GM21390 (cell line): ENCODE results near the gene OR4K2.
"Not testable (repeated sequence)": the region's sequence is repeated elsewhere in the genome, so short reads cannot be mapped to it uniquely, and the experiment has no call there.

ENCODE experiments used
- ATAC-seq: cut with Tn5 transposase; IDR thresholded peaks from one replicate; pipeline ENCODE4 v1.9.1; 2021; ENCODE audit not compliant: unreplicated experiment

Gene OR4K2, protein sequence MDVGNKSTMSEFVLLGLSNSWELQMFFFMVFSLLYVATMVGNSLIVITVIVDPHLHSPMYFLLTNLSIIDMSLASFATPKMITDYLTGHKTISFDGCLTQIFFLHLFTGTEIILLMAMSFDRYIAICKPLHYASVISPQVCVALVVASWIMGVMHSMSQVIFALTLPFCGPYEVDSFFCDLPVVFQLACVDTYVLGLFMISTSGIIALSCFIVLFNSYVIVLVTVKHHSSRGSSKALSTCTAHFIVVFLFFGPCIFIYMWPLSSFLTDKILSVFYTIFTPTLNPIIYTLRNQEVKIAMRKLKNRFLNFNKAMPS

DNA sequence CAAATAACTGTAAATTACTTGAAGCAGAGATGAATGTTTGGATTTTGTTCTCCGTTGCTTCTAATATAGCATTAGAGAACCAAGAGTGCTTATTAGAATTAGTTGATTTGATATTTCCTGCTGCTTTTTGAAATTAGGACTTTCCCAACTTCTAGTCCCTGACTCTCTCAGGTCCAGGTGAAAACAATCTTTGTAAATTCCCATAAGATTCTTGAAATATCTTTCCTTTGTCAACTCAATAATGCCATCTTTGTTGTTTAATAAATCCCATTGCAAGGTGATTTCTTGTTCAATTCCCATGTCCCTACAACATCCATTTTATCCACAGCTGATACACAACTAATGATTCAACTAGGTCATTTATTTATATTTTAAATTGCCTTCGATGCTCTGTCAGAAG lies at the start of gene OR4K2:
OR4K2 (plus strand) TSS at position 301 of the 400 bp plus-strand sequence. CDS start 1,126 bp downstream, outside the sequence.
- no peak for ATAC-seq

DNA sequence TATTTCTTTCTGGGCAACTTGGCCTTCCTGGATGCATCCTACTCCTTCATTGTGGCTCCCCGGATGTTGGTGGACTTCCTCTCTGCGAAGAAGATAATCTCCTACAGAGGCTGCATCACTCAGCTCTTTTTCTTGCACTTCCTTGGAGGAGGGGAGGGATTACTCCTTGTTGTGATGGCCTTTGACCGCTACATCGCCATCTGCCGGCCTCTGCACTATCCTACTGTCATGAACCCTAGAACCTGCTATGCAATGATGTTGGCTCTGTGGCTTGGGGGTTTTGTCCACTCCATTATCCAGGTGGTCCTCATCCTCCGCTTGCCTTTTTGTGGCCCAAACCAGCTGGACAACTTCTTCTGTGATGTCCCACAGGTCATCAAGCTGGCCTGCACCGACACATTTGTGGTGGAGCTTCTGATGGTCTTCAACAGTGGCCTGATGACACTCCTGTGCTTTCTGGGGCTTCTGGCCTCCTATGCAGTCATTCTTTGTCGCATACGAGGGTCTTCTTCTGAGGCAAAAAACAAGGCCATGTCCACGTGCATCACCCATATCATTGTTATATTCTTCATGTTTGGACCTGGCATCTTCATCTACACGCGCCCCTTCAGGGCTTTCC lies 47.2 kb upstream of the OR4K2 start:
- ATAC-seq = not testable (repeated sequence)

DNA sequence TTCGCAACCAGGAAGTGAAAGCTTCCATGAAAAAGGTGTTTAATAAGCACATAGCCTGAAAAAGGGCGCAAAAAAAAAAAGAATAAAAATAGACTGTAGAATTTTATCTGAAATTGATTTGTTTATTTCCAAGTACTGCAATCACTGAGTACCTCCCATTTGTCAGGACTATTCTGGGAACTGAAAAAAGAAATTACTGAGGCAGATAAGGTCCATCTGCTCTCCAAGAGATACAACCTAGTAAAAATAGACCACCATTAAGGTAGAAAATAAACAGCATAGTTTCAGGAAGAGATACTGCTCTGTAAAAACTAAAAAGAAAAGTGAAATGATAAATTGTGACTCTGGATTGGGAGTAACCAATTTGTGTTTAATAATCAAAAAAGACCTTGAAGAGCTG lies 46.6 kb upstream of the OR4K2 start:
- ATAC-seq = no peak

DNA sequence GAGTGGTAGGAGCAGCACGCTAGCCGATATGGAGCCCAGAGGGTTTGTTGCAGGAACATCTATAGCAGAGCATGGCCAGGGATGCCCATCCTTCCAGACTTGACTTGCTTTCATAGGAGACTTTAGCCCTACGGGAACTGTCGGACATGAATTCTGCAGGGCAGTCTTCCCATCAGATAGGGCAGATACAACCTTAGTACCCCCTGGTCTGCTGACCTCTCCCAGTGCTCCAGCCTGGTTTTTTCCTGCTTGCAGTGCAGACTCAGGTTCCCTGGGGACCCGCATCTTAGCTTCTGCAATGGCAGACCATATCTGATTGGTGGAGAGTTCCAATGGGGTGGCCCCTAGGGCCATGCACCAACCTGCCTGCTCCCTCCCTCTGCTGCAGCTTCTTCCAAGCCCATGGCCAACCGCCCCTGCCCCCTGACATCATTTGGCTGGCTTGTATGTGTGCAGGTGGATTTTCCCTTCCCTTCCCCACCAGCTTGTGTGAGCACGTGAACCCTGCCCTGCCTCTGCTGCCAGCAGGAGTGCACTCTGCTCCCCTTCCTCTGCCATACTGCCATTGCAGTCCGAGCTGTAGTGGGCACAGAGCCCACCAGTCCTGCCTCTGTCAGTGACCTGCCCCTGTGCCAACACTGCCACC lies 40.6 kb upstream of the OR4K2 start:
- ATAC-seq = not testable (repeated sequence)

DNA sequence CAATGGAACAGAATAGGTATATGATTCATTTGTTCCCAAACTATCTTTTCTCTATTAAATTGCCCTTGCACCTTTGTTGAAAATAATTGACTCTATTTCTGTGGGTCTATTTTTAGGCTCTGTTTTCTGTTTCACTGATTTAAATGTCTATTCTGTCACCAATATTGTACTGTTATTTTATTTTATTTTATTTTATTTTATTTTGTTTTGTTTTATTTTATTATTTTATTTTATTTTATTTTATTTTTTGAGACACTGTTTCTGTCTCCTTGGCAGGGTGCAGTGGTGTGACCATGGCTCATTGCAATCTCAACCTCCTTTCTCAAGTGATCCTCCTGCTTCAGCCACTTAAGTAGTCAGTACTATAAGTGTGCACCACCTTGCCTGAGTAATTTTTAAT lies 36.5 kb upstream of the OR4K2 start:
- no peak for ATAC-seq

DNA sequence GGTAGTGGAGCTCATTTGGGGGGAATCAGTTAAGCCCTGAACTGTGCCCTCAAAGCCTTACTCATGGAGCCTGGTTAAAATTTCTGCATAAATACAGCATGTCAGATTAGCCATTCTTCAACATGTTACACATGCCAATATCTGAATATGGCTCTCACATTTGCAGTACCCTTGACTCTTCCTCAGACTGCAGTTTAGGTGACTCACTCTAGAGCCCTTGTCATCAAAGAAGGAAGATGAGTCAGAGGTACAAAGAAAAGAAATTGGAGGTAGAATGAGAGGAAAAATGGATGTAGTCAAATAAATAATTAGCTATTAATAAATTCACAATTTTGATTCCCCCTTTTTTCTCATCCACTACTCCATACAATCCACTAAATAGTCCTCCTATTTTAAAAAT lies 23.6 kb upstream of the OR4K2 start:
- no peak for ATAC-seq

DNA sequence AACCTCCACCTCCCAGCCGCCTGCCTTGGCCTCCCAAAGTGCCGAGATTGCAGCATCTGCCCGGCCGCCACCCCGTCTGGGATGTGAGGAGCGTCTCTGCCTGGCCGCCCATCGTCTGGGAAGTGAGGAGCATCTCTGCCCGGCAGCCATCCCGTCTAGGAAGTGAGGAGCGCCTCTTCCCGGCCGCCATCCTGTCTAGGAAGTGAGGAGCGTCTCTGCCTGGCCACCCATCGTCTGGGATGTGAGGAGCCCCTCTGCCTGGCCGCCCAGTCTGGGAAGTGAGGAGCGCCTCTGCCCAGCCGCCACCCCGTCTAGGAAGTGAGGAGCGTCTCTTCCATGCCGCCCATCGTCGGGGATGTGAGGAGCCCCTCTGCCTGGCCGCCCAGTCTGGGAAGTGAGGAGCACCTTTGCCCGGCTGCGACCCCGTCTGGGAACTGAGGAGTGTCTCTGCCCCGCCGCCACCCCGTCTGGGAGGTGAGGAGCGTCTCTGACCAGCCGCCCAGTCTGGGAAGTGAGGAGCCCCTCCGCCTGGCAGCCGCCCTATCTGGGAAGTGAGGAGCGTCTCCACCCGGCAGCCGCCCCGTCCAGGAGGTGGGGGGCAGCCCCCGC lies 8.8 kb upstream of the OR4K2 start:
- not testable (repeated sequence) for ATAC-seq

DNA sequence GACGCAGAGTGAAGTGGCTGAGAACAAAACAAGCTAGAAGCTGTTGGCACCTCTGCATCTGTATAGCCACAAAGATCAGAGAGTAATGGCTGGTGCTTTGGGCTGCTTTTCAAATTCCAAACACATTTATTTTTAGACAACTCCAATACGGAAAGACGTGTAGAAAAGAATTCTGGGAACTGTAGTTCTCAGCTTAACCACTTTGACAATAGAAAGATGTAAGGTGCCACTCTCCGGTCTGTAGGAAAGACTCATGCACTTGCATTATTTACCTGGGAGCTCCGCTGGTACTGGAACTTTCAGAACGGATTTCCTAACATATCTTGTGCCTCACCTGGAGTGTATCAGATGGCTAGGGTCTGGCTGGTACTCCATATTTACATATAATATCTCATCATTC lies 1.8 kb upstream of the OR4K2 start:
- no peak for ATAC-seq

DNA sequence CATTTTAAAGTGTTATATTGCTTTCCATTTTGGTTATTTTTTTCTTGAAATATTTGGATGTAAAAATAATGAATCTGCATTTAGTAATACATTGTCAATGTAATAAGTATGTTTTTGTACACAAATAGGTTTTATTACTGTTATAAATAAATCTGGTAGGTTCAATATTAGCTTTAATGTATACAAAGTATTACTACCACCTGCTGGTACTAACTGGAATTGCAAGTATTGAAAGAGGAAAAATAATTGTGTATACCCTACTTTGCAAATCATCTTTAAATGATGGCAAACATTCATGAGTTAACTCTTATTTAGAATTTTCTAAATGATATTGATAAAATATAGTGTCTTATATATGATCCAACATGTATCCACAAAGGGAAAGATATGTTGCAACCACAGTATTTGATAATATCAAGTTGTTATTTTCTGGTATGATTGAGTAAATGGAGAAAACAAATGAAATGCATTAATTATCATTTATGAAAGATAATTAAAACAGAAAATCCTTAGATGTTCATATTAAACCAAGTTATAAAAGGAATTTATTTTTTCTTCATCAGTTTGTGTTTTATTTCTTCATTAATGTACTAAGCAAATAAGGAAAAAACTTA lies 3.2 kb downstream of the OR4K2 start:
- no peak for ATAC-seq

DNA sequence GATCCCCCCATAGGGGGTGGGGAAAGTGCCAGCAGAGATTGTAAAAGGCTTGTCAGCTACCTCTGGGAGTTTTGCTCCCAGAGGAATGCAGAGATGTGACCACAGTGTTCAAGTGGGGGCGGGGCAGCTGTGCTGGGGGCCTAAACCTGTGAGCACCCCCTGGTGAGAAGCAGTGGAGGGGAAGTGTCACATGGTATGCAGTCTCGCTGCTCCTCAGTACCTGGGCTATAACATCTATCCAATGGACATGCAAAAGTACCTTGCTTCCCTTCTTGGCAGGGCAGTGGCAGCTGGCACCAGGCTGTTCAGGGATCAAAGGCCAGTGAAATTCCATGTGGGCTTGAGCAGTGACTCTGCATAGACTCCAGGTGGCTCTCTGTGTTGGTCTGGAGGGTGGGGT lies 20.3 kb downstream of the OR4K2 start:
- no peak for ATAC-seq

DNA sequence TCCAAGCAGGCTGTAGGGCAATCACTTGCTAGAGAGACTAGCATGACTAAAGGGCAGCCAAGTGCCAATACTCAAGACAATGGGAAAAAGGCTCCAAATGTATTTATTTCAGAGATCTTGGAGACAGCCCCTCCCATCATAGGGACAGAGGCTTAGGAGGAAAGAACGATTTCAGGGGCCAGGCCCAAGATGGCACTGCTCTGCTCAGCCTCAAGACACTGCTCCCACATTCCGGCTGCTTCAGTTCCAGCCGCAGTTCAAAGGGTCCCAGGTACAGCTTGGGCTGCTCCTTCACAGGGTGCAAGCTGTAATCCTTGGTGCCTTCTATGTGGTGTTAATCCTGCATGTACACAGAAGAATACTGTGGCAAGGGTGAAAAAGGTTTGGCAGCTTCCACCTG lies 26.1 kb downstream of the OR4K2 start:
- no peak for ATAC-seq

DNA sequence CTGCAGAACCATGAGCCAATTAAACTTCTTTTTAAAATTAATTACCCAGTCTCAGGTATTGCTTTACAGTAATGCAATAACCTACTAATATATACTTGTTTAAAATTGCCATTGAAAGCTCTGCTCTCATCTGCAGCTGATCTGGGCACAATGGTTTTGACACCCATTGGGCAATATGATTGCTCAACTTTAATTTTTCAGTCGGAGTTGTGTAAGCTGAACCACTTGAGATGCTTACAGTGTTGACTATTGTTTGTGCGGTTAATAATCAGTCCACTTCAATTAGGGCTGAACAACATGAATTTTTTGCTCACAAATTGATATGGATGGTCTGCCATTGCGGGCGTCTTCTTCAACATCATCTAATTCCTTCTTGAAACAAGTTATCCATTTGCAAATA lies 27.5 kb downstream of the OR4K2 start:
- no peak for ATAC-seq

DNA sequence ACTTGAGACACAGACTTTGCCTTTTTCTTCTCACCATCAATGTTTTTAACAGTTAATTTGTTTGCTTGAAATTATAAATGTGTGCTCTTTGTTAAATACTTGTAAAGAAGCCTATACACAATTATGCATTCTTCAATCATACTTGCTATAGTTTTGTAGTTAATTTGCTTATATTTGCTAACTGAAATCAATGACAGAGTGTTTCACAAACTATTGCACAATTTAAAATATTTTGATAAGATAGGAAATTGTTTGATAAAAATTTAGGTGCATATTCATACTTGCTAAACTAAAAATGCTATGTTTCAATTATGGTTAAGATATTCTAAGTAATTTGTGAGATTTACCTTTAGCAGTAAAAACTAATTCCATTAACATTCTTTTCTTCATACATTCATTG lies 31.7 kb downstream of the OR4K2 start:
- no peak for ATAC-seq

DNA sequence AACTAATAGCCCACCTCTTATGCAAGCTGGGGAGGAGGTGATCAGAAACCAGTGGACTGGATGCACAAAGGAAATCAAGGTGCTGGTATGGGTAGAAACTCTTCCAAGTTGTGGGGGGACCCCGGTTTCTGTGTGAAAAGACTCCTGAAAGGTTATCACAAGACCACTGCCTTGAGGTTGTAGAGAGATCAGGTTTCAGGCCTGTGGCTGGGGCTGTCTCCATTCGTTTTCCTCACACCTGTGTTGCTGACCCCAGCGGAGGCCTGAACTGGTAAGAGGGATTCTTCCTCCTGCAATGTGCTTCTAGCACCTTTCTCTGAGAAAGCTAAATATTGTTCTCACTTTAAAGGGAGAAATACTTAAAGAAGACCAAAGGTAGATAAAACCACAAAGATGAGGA lies 36.2 kb downstream of the OR4K2 start:
- no peak for ATAC-seq

DNA sequence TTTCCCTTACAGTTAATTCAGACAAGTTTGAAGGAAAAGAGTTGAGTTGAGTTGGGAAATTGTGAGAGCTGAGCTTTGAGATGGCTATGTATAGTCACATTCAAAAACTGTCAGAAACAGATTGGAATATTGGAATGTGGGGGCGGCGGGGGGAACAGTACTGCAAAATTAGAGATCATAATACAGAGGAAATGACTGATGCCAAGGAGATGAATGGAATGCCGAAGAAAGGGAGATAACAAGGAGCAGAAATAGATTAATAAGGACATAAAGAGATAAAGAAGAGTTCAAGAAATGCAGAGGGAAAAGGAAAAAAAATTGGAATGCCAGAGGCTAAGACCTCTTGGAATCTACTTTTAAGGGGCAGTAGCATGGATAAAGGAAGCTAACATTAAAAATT lies 42.3 kb downstream of the OR4K2 start:
- ATAC-seq = no peak

DNA sequence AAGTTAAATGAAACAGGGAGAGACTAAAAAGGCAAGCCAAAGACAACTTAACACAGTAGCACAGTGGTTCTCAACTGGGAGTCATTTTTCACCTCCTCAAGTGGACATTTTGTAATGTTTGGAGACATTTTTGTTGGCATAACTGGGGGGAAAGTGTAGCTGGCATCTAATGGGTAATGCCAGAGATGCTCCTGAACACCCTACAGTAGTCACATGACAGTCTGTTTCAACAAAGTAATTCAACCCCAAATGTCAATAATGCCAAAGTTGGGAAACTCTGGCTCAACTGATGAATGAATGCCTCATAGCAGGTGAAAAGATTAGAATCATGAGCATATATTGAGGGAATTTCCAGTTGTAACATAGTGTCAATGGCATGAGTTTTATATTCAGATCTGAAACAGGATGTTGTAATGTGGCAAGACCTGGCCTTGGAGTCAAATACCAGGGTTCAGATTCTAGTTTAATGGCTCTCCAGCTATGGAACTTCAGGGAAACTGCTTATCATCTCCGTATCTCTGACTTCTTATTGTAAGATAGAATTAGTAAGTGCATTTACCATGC lies 43.1 kb downstream of the OR4K2 start:
- ATAC-seq = no peak

DNA sequence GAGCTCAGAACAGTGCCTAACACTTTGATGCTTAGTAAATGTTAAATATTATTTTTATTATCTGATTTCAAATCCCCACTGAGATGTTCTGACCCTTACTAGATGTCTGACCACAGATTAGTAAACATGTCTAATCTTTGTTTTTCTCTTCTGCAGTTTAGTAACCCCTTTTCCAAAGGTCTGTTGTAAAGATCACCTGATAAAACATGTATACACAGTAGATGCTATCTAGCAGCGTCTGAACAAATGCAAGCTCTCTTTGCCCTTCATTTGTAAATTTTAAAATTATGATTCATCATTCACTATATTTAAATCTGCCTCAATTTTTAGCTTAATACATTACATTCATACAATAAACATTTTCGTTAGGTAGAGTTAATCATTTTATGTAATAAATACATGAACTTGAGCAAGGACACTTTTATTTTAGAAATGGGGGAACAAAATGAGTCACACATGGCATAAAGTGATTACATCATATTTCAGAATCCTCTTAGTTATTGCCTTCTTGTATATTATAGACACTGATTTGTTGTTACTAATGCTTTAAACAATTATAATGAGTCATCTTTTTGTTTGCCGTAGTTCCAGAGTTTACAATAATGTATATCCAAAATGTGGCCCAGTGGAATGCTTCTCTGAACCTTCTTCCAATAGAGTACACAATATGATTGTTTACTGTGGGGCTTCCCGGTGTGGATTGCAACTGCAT lies 43.8 kb downstream of the OR4K2 start:
- ATAC-seq = no peak

DNA sequence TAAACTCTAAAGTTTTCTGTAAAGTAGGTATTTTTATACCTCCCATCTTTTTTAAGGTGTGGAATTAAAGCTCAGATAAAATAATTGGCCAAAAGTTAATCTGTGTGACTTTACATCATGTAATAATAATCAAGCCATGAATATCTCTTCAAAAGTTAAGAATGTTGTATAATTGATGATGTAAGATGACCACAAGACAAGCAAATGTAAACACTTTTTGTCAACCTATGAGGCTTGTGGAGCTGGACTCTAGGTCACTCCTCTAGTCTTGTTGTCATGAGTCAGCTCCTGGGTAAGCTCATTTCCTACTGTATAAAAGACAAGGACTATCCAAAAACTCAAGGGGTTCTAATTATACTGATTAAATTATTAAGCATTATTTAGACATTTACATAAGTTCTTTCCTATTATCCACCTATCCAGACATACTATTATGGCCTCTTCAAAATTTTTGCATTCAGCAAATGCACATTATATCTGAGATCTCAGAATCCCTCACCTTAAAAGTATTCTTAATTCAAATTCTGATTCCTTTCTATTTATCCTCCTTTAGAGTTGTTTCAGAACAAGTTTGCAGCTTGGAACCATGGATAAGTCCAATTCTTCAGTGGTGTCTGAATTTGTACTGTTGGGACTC lies 45.2 kb downstream of the OR4K2 start, which contains the start of gene OR4K5:
OR4K5 (plus strand) TSS at position 587 of the 637 bp plus-strand sequence; CDS start at position 587, 0 bp downstream.
- no peak for ATAC-seq

DNA sequence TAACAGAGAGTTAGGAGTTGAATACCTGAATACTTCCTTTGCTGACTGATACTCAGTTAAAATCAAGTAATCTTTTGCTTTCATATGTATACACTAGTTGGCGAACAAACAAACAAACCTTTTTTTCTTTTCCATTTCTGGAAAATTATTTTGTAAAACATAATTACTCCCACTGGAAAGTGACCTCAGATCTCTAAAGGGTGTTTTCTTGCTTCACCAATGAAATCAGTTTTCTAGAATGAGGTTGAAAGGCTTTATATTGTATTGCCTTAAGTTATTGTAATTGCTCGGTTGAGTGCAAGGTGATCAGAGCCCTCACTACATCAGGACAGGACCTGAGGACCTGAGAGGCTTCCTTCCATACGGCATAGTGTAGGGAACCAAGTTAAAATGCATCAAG lies 55.7 kb downstream of the OR4K2 start, which contains the start of gene OR4K1:
OR4K1 (plus strand) TSS at position 301 of the 400 bp plus-strand sequence. CDS start 4,750 bp downstream, outside the sequence.
- no peak for ATAC-seq
